Ramos (cell line): ENCODE data around the gene LRRC4C.
"Not testable (repeated sequence)": the region's sequence is repeated elsewhere in the genome, so short reads cannot be mapped to it uniquely, and the experiment has no call there.

Experiments used
- in situ Hi-C: fragments of 300-500 bp; cut with MboI; formaldehyde crosslinking; loops from one replicate; pipeline ENCODE4 v1.14.3; 2022; ENCODE audit warnings: low sequenced_read_pairs; ENCODE audit not compliant: unreplicated experiment

Gene LRRC4C

DNA sequence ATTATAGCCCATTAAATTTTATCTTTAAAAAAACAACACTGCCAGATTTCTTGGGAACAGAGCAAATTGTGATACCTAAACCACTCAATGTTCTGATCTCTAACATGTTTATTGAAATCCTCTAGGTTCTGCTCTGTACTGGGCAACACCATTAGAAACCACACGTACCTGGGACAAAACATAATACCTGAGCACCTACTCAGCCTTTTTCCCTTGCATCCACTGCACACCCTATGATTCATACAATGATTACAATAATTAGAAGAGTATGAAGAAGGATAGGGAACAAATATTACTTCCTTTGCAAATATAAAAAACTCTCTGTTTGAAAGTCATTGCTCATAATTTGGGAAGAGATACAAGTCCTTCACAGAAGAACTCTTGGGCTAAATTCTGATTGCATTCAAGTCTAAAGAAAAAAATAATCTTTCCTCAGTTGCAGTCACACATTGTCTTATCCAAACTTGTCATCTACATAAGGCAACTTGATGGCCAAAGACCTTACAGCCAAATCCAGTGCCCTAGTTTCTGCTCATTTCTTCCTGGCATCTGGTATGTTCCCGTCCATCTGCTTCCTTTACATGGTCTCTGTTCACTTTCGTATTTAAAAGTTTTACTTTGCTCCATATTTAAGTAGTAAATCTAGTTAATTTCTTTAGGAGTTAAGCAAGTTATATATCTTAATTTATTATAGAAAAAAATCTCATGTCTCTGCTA, 407.4 kb downstream of the LRRC4C start:
- in situ Hi-C loops = no loop called here

DNA sequence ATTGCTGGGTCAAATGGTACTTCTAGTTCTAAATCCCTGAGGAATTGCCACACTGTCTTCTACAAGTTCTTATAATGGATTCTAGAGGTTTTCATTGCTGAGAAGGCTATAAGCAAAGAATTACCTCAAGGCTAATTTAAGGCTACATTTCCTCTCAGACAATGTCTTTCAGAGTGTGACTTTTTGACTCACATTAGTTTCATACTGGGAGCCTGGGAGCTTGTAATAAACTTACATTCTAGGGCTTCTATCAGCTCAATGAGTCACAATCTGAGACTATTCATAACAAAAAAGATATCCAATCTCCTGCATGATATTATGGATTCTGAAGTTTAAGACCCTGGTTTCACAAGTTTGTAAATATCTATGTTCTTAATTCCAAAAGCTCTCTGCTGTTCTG, 408.7 kb downstream of the LRRC4C start:
- in situ Hi-C loops = no loop called here

DNA sequence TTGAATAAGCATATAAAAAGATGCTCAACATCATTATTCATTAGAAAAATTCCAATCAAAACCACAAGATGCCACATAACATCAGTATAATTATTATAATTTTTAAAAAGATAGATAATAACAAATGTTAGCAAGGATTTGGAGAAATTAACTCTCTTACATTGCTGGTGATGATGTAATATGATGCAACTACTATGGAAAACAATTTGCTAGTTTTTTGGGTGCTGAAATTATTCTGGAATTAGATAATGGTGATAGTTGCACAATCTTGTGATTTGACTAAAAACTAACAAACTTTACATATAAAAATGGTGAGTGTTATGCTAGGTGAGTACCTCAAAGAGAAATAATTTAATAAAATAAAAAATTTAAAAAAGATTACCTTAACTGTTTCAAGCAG, 412.2 kb downstream of the LRRC4C start:
- in situ Hi-C loops = no loop called here

DNA sequence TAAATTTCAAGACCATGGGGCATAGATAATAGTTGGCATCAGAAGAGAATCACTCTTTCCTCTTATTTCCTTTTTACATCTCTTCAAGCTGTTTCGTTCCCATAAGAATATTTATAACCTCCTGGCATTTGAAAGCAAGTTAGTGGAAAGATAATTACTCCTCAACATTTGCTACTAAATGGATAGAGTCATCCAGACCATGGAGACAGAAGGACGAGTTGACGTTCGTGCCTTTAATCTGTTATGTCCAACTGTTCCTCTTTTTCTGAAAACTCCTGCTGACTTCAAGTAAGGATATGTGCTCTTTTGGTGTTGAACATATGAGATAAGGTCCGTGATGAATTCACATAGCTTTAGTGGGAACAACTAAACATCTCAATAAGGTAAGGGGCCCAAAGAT, 414.2 kb downstream of the LRRC4C start:
- in situ Hi-C loops = no loop called here

DNA sequence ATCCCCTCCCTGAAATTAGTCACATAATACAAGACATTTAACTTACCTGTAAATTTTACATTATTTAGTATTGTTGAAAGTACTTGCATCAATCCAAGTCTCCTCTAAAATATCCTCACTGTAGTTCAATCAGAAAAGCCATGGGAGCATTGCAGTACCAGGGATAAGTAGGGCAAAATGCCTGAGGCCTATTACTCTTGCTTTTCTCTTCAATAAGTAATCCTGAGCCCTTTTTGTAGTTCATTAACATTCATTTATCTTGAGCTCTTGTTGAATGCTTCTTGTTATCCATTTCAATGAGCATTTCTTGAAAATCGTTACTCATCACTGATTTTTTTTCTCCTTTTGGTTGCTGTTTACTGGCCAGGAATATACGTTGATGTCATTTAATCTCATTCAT, 414.7 kb downstream of the LRRC4C start:
- in situ Hi-C loops = no loop called here

DNA sequence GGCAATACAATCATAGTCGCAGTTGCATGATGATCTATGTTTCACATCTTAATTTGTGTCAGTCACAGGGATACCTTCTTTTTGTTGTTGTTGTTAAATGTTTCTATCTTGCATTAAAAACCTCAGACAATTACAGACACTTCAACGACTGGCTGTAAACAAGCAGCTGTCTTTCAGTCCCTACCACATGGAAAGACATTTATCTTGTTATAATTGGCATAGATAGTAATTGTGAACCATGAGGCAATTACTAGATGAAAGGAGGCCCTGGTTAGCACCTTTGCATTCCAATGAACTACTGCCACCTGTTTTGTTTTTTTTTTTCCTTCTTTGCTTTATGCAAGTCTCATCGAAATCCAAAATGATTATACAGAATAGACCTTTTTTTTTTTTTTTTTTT, 416.8 kb downstream of the LRRC4C start:
- in situ Hi-C loops = no loop called here

DNA sequence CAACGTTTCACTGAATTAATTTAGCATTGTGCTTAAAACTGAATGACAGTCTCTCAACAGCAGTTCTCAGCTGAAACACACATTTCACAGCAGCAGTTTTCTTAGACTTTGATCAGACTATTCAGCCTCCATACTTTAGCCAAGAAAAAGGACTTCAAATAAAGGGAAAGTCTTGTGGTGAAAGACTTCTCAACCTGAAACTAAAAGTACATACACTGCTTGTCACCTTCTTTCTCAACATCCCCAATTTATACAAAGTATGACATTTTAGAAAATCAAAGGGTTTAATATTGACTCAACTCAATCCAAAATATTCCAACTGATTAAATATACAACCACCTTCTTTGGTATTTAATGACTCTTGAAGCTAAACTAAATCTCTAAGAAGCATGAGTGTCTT, 419.0 kb downstream of the LRRC4C start:
- in situ Hi-C loops = no loop called here

DNA sequence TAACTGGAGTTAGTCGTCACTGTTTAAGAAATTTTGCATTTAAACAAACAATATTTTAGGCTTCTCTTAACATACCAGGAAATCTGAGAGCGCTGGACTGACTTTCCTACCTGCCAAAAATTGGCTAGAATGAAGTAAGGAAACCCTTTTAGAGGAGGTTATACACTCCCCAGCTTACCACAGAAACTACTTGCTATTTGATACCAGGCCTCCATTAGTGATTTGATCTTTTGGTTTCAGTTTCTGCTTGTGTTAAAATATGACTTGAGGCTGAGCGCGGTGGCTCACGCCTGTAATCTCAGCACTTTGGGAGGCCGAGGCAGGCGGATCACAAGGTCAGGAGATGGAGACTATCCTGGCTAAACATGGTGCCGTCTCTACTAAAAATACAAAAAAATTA, 419.9 kb downstream of the LRRC4C start:
- in situ Hi-C loops = no loop called here

DNA sequence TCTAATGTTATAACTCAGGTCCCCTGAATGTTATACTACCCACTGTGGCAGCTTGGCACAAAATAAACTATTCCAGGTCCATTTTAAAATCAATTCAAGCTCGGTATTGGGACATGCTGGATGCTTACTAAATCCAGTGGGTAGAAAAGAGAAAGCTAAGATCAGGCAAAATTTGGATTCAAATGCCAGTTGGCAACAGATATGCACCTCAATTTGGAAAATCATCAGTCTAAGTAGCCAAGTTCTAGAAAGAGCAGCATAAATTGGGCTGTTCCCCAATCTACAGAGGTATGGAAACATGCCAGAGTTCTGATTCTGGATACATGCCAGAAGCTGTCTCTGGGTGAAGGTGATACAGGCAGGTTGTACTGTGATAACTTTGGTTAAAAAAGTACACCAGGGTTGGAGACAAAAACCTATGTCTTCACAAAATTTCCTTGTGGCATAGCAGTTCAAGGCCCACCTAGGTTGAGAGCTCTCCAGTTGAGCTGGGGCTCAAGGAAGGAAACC, 427.8 kb downstream of the LRRC4C start:
- in situ Hi-C loops = no loop called here

DNA sequence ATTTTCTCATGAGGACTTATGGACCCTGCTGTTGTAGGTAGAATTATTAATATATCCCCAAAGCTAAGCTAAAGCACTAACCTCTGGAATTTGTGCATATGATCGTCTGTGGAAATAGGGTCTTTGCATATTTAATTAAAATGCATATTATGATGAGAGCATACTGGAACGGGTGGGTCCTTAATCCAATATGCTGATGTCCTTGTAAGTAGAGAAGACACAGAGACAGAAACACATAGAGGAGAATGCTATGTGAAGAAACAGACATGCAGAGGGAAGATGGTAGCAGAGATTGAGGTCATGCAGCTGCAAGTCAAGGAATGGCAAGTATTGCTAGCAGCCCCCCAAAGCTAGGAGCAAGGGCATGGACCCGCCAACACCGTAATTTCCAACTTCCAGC, 439.2 kb downstream of the LRRC4C start:
- in situ Hi-C loops = no loop called here

DNA sequence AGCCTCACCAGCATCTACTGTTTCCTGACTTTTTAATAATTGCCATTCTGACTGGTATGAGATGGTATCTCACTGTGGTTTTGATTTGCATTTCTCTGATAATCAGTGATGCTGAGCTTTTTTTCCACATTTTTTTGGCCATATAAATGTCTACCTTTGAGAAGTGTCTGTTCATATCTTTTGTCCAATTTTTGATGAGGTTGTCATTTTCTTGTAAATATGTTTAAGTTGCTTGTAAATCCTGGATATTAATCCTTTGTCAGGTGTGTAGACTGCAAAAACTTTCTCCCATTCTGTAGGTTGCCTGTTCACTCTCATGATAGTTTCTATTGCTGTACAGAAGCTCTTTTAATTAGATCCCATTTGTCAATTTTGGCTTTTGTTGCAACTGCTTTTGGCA, 439.8 kb downstream of the LRRC4C start:
- in situ Hi-C loops = not testable (repeated sequence)

DNA sequence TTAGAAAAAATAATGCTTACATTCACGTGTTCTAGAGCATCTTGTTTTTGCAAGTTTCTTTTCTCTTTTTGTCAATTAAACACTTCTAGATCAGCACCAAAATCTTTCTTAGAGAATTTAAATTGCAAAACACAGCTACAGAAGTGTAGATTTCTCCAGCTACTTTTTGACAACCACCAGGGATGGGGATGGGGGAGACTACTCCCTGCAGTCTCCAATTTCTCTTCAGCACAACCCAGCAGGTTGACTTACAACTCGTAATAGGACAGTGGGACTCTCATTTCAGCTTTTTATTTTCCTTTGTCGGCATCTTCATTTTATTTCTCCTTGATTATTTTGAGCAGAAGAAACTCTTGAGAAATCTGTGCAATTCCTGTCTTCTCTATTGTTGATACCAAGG, 441.2 kb downstream of the LRRC4C start:
- in situ Hi-C loops = no loop called here

DNA sequence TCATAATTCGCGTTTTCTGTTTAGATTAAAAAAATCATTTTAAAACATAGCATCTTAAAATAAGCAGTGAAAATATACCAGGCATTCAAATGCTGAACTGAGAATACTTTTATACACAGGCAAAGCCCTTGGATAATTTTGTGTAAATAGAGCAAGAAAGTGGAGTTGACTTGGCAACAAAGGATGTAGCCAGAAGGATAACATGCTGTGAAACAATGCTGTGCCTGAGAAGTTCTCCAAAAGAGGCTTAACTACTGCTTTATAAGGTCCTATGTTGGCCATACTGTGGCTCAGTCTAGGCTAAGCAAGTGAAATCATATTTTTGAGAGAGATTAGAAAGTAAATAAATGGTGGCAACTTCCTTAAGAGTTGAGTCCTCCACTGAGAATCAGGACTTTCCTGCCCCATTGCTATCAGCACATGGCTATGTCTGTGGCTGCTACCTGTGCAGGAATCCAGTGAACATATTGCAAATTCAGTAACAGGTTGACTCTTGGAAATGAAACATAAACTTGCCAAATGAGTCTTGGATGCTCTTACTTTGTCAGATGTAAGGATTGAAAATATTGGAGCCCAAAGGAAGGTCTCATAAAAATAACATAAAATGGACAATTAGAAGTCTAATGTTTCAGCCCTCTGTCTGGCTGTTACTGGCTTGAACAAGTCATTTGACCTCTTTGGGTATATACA, 448.9 kb downstream of the LRRC4C start:
- in situ Hi-C loops = no loop called here

DNA sequence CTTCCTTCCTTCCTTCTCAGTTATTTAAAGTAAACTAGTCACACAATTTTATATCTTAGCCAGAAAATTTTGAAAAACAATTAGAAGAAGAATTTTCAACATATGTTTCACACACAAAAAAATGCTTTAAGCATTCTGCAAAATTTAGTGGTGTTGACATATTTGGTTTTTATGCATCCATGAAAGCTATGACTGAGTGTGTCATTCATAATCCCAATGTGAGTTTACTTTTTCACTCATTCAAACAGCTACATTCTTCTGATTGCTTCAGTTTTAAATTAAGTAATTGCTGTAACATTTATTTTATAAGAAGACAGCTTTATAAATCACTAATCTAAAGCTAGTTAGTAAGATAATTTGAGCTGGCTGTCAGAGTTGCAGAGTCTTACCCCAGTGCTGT, 453.5 kb downstream of the LRRC4C start:
- in situ Hi-C loops = no loop called here

DNA sequence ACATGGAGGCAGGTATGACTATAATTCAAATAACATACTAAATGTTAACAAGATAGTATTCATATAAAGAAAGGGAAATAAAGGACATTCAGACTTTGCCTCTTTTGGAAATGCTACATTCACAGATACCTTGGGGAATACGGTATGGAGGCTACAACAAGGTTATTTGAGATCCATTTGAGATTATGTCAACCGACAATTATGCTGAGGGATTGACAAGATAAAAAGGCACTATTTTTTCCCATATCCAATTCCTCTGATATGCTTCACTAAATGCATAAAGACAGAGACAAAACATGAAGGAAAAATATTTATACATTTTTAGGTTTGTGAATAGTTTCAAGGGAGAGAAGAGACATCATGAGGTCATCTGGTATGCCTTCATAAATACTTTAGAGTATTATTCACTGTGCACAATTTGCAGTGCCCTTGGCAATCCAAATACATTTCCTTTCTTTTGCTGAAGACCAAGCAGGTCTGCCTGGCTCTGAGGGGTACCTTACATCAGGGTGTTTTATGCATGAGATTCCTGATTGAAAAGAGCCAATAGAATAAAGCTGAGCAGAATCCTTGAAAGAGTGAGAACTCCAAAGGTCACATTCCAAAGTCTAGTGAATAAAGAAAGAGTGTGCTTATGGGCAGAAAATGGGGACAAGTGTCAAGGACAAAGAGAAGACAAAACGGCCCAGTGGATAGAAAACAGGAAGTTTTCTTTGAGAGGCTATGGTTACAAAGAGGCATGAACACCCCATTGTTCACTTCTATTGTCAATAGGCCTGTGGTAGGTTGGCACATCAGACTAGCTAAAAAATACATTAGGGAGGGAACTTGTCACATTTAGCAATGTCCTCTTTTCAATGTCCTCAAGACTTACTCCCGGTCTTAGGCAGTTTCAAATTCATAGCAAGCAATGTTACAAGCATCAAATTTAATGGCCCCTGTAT, 455.8 kb downstream of the LRRC4C start:
- in situ Hi-C loops = no loop called here

DNA sequence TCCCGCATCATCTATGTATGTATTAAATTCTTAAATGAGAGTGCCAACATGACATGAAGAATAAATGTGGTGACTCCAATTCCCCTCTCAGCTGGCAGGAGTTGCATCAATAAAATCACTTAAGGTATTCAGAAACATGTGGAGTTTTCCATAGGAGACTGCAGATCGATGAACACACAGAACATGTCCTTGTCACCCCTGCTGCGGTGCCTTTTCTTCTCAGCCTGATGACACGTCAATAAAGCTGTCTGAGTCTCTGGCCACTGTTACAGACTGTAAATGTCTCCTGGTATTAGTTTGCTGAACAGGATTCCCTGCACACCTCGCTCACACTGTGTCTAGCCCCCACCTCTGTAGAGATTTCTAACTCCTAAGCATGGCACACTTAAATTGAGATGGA, 460.5 kb downstream of the LRRC4C start:
- in situ Hi-C loops = no loop called here

DNA sequence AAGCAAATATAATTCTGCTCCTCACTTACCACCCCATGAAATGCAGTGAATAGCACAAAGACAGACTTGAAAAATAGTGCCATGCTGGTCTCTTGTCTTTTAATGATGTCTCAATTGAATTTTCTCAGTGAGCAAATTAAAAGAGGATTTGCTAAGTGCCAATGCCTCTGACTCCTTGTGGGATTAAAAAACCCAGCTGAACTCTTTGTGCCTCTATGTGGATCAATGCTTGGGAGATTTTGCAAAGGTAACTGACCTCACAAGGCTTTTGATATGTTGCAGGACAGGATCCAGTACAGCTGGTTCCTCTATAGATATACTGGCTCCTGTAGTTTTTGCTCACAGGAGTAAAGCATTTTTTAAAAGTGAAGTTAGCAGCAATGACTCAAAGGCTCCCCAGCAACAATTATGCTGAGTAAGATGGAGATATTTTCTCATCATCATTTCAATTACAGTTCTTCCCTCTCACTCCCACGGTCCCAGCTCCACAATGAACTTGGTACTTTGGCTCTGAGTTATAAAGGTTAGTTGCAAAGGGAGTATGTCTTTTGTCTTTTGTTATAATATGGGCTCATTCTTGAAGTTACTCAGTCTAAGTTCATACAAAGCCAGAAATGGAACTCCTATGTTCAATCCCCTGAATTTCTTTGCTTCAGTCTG, 471.5 kb downstream of the LRRC4C start:
- in situ Hi-C loops = no loop called here

DNA sequence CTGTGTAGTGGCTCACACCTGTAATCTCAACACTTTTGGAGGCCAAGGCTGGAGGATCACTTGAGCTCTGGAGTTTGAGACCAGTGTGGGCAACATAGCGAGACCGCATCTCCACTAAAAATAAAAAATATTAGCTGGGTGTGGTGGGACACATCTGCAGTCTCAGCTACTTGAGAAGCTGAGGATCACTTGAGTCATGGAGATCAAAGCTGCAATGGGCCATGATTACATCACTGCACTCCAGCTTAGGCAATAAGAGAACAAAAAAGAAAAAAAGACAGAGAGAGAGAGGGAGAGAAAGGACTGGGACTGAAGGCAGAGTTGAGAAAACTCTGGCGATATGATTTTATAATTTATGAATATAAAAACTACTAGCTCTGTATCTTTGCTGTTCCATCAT, 473.1 kb downstream of the LRRC4C start:
- in situ Hi-C loops = no loop called here

DNA sequence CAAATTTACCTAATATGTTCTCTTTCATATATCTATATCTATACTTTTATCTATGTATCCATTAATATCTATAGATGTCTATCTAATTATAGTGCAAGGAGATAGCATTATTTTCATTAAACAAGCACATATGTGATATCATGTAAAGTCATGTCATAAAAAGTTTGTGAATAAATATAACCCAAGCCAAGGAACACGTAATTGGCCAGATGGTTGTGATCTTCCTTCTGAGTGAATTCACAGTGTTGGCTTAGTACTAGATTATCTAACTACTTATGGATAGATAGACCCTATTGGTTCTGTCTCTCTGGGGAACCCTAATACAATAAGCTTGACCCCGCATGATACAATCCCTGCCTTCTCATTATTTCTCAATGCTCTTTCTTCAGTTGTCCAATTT, 484.4 kb downstream of the LRRC4C start:
- in situ Hi-C loops = no loop called here

DNA sequence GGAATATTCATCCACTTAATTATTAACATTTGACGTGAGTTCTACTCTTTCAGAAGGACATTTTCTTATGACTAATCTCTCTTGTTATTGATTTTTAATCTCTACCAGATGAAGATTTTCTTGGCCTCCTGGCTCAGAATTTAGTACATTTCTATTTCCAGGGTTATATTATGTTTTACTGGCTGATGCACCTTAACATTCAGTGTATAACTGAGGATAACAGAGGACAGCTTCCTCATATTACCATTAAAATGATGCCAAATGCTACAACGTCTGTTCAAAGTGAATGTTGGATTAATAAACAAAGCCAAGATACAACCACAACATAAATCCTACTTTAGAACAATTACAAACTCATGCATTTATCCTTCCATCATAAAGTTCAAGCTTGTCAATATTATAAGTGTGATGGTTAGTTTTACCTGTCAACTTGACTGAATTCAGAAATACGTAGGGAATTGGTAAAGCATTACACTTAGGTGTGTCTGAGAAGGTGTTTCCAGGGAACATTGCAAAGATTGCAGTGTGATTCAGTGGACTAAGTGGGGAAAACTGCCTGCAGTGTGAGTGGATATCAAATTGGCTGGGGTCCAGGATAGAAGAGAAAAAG, 485.2 kb downstream of the LRRC4C start:
- in situ Hi-C loops = no loop called here
